ENCODE results near the gene YIPF1. TPM values are rescaled to one million over a fixed set of nuclear protein-coding genes. Genes with fewer than 3 reads are reported as not detected.

The YIPF1 gene
- total RNA-seq, 1 donor from 2014 or later, result 25.6 TPM

- Mint-ChIP-seq H3K4me1 (ENCODE audit: unreplicated experiment) (peaks cover 10% of the 10 kb centered on the region), H3K4me3 (ENCODE audit: unreplicated experiment) (no peak overlapping the region), H3K27me3 (ENCODE audit: unreplicated experiment) (no peaks in the 10 kb centered on the region), H3K9me3 (ENCODE audit: unreplicated experiment) (no peaks in the 10 kb centered on the region), H3K27ac (ENCODE audit: unreplicated experiment) (no peak overlapping the region), H3K36me3 (ENCODE audit: unreplicated experiment) (no peaks in the 10 kb centered on the region)
- TF ChIP-seq CTCF (IDR thresholded peaks at IDR 0.05), result no peak
- DNase-seq (ENCODE audit: extremely low spot score, unreplicated experiment), result no peak
Observed at GRCh38 chr1:53833393-53833792, 56.2 kb downstream of the YIPF1 start.

- H3K4me1 Mint-ChIP-seq (ENCODE audit: unreplicated experiment), result no peaks in the 10 kb centered on the region
- no peaks in the 10 kb centered on the region for H3K27me3 Mint-ChIP-seq (ENCODE audit: unreplicated experiment)
- no peak overlapping the region for H3K27ac Mint-ChIP-seq (ENCODE audit: unreplicated experiment)
- peak; percentile 30 for TF ChIP-seq CTCF (IDR thresholded peaks at IDR 0.05)
- no peak overlapping the region for H3K4me3 Mint-ChIP-seq (ENCODE audit: unreplicated experiment)
- peaks cover 5% of the 10 kb centered on the region for H3K36me3 Mint-ChIP-seq (ENCODE audit: unreplicated experiment)
- no peak for DNase-seq (ENCODE audit: extremely low spot score, unreplicated experiment)
- no peaks in the 10 kb centered on the region for H3K9me3 Mint-ChIP-seq (ENCODE audit: unreplicated experiment)
Observed at GRCh38 chr1:53826367-53826766, 63.2 kb downstream of the YIPF1 start.

GRCh38 chr1:53825306-53825705 is 64.3 kb downstream of the YIPF1 start:
- Mint-ChIP-seq H3K36me3 (ENCODE audit: unreplicated experiment) (peaks cover 5% of the 10 kb centered on the region), H3K4me3 (ENCODE audit: unreplicated experiment) (no peak overlapping the region), H3K9me3 (ENCODE audit: unreplicated experiment) (no peaks in the 10 kb centered on the region), H3K27me3 (ENCODE audit: unreplicated experiment) (no peaks in the 10 kb centered on the region), H3K4me1 (ENCODE audit: unreplicated experiment) (no peaks in the 10 kb centered on the region), H3K27ac (ENCODE audit: unreplicated experiment) (no peak overlapping the region)
- TF ChIP-seq CTCF (IDR thresholded peaks at IDR 0.05), result no peak
- no peak for DNase-seq (ENCODE audit: extremely low spot score, unreplicated experiment)

- H3K9me3 Mint-ChIP-seq (ENCODE audit: unreplicated experiment), result no peaks in the 10 kb centered on the region
- H3K4me3 Mint-ChIP-seq (ENCODE audit: unreplicated experiment), result no peak overlapping the region
Observed at GRCh38 chr1:53822931-53823330, 66.7 kb downstream of the YIPF1 start.

GRCh38 chr1:53821380-53821779 is 68.2 kb downstream of the YIPF1 start:
- Mint-ChIP-seq H3K9me3 (ENCODE audit: unreplicated experiment) (peaks cover 5% of the 10 kb centered on the region), H3K27ac (ENCODE audit: unreplicated experiment) (no peak overlapping the region)
- DNase-seq (ENCODE audit: extremely low spot score, unreplicated experiment), result no peak

More at GRCh38 chr1:53822931-53823330, 66.7 kb downstream of the YIPF1 start:
- Mint-ChIP-seq H3K27ac (ENCODE audit: unreplicated experiment) (no peak overlapping the region), H3K4me1 (ENCODE audit: unreplicated experiment) (no peaks in the 10 kb centered on the region), H3K27me3 (ENCODE audit: unreplicated experiment) (no peaks in the 10 kb centered on the region), H3K36me3 (ENCODE audit: unreplicated experiment) (peaks cover 11% of the 10 kb centered on the region)
- no peak for TF ChIP-seq CTCF (IDR thresholded peaks at IDR 0.05)
- no peak for DNase-seq (ENCODE audit: extremely low spot score, unreplicated experiment)

More at GRCh38 chr1:53821380-53821779, 68.2 kb downstream of the YIPF1 start:
- H3K4me3 Mint-ChIP-seq (ENCODE audit: unreplicated experiment), result no peak overlapping the region
- no peaks in the 10 kb centered on the region for H3K27me3 Mint-ChIP-seq (ENCODE audit: unreplicated experiment)
- no peak for TF ChIP-seq CTCF (IDR thresholded peaks at IDR 0.05)
- no peaks in the 10 kb centered on the region for H3K4me1 Mint-ChIP-seq (ENCODE audit: unreplicated experiment)
- peaks cover 22% of the 10 kb centered on the region for H3K36me3 Mint-ChIP-seq (ENCODE audit: unreplicated experiment)

Data from osteocyte (in vitro differentiated cells).